AG09309 (cell line): ENCODE data around the gene PLAGL1.

Experiments used
- DNase-seq: peaks from one replicate; pipeline ENCODE4 v3.0.0-alpha.2; 2010; ENCODE audit warnings: low read depth
- H3K4me3 ChIP-seq: 2 replicates; pipeline ENCODE4 v1.5.1; 2011; ENCODE audit warnings: mild to moderate bottlenecking, low read depth, low read length, moderate library complexity; ENCODE audit not compliant: control insufficient read depth
- TF ChIP-seq, protein P1 (sequence below): IDR thresholded peaks from 2 replicates; pipeline ENCODE4 v1.5.1; 2011; ENCODE audit warnings: mild to moderate bottlenecking, low read depth, low read length, inconsistent platforms; ENCODE audit not compliant: insufficient read depth, control insufficient read depth; ENCODE audit errors: missing control alignments

PLAGL1 gene

DNA sequence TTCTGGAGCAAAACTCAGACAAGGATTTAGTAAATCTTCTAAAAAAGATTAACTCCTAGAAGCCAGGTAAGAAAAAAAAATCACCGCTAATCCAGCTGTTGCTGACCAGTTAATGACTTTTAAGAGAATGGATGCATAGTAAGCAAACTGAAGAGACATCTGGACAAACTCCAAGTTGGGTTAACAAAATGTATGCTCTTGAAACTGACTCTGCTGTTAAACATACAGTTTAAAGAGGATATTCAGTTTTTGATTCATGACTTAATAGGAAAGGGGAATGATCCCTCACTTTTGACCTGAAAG lies 70.4 kb downstream of the PLAGL1 start:
- TF ChIP-seq, protein P1, sequence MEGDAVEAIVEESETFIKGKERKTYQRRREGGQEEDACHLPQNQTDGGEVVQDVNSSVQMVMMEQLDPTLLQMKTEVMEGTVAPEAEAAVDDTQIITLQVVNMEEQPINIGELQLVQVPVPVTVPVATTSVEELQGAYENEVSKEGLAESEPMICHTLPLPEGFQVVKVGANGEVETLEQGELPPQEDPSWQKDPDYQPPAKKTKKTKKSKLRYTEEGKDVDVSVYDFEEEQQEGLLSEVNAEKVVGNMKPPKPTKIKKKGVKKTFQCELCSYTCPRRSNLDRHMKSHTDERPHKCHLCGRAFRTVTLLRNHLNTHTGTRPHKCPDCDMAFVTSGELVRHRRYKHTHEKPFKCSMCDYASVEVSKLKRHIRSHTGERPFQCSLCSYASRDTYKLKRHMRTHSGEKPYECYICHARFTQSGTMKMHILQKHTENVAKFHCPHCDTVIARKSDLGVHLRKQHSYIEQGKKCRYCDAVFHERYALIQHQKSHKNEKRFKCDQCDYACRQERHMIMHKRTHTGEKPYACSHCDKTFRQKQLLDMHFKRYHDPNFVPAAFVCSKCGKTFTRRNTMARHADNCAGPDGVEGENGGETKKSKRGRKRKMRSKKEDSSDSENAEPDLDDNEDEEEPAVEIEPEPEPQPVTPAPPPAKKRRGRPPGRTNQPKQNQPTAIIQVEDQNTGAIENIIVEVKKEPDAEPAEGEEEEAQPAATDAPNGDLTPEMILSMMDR: no peak
- no peak overlapping the region for H3K4me3 ChIP-seq
- no peak for DNase-seq

DNA sequence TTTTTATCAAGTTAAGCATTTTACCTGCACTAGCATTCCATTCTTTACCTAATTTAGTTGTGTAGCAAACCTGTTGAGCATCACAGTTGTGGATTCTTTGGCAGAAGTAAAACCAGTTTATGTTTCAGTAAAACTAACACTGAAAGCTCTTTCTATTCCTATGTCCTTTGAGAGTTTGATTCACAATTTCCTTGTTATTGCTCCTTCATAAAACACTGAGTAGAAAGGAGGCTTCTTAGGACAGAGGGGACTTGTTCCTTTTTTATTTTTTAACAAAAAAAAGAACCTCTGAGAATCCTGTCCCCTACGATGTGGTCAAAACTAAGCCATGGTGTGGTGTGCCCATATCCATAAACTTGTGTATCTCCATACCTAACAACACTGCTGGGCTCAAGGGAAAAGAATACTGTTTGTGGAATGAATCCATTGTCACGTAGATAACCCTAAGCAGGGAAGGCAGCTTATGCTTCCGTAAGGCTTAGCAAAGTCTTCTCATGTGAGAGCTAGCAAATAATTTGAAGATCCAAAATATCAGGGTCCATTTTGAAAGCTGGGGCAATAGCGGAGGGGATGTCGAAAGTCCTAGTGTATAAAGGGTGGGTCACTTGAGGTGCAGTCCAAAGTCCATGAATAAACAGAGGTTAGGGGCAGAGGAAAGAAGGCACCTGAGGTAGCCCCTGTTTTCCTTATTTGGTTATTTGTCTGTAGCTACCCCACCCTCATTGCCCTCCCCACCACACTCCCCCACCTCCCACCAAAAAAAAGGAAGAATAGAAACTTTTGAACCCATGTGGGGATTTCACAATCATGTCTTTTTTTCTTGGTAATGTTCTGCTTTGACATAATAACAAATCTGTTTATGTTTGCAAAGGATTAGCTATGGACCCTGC lies 71.0 kb downstream of the PLAGL1 start:
- no peak overlapping the region for H3K4me3 ChIP-seq
- no peak for DNase-seq
- TF ChIP-seq, protein P1: no peak

GRCh38 chr6:143936347-143936746 lies 71.7 kb downstream of the PLAGL1 start:
- DNase-seq: no peak
- H3K4me3 ChIP-seq: no peak overlapping the region
- TF ChIP-seq, protein P1: no peak

- TF ChIP-seq, protein P1: no peak
- H3K4me3 ChIP-seq: no peak overlapping the region
- DNase-seq: no peak
These were observed 73.2 kb downstream of the PLAGL1 start for GRCh38 chr6:143934867-143935266.

DNA sequence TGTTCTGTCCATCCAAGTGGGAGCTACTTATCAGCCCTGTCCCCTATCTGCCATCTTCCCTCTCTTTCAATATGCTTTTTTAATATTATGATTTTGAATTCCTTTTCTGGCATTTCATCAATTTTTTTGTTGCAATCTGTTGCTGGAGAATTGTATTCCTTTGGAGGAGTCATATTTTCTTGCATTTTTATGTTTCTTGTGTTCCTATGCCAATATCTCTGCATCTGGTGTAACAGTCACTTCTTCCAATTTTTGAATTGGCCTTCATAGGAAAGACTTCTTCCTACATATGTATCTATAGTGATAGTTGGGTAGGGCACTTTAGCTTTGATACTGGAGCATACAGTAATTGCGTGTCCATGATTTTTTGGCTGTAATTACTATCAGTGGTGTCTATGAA lies 73.7 kb downstream of the PLAGL1 start:
- DNase-seq: no peak
- H3K4me3 ChIP-seq: no peak overlapping the region
- TF ChIP-seq, protein P1: no peak

- no peak overlapping the region for H3K4me3 ChIP-seq
- TF ChIP-seq, protein P1: no peak
- DNase-seq: no peak
These were observed 78.1 kb downstream of the PLAGL1 start for GRCh38 chr6:143929975-143930374.
